T47D (cell line): Measurements from ENCODE around the gene UBA1.

Experiments
- DNase-seq, 2 experiments: peaks; one replicate each; pipeline versions ENCODE4 v3.0.0 to v3.0.0-alpha.2; 2011 to 2012; ENCODE audit warnings: low read depth in 1 of 2, low spot score in 1 of 2
- JUND ChIP-seq: IDR thresholded peaks from 2 replicates; pipeline ENCODE4 v1.6.1; 2012; ENCODE audit warnings: low read depth
- in situ Hi-C: cut with HindIII; loops from 2 replicates; pipeline ENCODE4 v1.10.0; 2016; ENCODE audit warnings: low sequenced_read_pairs, low pct_unique_long_range_greater_than_20kb

UBA1 gene

GRCh38 chrX:47214435-47215077, 20.9 kb downstream of the UBA1 start:
- DNase-seq = no peak
- in situ Hi-C loops = no loop called here
- no peak for TF ChIP-seq JUND

DNA sequence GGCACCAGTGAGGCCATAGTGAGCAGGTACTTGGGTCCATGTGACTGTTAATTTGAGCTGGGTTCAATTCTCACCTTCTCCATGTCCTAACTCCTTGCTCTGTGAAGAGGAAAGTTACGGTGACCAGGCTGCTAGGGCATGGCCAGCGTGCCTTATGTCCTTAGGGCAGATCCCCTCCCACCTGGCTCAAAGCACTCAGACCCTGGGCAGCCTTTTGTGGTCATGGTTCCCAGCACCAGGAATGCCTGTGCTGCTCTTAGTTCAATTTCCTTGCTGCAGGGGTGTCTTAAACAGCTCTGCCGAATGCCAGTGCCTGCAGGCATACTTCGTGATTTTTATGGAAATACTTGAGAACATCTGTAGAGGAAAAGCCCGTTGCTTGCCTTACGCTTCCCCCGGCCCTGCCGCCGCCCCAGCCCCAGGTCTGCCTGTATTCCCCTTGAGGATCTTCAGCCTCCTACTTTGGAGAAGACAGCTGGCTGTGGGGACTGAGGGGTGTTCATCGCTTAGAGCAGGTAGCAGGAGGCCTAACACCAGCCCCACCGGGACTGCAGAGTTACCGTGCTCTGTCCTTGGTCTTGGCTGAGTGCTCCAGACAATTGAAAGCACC, 21.8 kb downstream of the UBA1 start:
- no peak for TF ChIP-seq JUND
- no peak for DNase-seq
- in situ Hi-C loops = no loop called here

DNA sequence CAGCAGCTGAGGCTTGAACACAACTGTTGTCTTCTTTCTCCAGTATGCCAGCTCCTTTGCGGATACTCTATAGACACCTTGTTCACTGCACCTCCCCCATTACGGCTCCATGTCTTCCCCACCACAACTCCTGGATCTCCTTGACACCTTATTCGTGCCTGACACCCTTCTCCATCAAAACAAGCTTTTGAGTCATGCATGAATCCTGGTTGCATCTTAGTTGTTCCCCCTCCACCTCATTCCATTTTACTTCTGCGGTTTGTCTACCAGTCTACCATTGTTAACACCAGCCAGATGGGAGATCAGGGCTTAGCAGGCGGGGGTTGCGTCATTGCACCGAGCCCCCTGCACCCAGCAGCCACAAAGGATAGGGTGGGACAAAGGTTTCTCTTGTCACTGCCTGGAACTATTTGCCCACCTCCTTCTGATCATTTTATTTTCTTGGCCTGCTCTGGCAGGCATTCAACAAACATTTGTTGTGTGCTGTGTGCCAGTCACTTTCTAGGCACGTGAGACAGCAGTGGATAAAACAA, 22.8 kb downstream of the UBA1 start:
- no peak for TF ChIP-seq JUND
- in situ Hi-C loops = no loop called here
- no peak for DNase-seq

DNA sequence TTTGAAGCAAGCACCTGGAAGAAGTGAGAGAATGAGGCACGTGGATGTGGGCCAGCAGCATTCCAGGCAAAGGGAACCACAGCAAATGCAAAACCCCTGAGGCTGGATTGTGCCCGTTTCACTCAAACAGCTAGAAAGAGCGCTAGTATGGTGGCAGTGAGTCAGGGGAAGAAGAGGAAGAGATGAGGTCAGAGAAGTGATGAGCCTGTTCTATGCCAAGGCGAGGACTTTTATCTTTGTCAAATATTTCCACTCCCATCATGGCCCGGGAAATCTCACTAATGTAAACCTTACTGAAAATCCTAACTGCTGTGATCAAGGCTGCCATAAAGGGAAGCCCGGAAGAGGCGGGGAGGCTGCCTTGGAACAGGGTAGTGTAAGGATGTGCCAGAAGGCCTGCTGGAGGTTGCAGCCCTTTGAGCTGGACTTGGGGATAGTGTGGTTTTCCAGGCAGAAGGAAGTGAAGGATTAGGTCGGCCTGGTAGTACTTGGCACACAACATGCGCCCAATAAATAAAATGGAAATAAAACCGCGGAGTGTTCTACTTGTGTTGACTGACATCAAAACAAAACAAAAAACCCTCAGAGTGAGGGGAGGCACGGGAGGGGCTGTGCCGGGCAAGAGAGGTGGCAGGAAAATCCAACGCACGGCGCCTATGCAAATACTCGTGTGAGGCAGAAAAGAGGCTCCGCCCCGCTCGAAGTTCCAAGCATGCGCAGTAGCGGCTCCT, 23.7 kb downstream of the UBA1 start:
- TF ChIP-seq JUND = no peak
- DNase-seq = peak; percentile 17 to 87
- in situ Hi-C loops = no loop called here

- in situ Hi-C loops = no loop called here
Measured at GRCh38 chrX:47217852-47218279, 24.2 kb downstream of the UBA1 start.

DNA sequence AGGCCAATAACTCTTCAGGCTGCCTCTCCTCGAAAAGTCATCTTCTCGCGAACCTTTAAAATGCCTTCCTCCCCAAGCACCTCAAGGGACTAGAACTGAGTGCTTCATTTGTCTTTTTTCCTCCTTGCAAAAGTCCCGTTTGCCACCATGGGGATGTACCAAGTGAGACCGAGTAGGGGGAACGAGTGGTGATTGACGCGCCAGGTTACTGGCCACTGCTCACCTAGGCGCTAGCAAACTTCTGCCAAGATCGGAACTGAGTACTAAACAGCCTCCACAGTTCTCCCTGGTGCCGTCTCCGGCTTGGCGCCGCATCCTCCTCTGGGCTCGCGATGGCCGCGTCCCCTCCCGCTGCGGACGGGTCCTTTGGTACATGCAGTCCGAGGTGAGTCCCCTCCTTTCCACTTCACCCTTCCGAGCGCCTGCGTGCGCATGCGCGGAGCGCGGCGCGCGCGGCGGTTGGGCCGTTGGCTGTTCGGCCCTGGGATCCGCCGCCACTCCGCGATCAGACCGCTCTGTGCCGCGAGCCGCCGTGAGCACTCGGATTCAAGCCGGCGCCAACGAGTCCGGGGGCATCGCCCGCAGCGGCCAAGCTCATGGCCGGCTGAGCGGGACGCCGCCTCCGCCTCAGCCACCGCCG, 24.8 kb downstream of the UBA1 start, which contains the start of gene CDK16:
Gene CDK16 (plus strand): TSS at position 402 of the 640 bp plus-strand sequence. CDS start 4,877 bp downstream, outside the sequence.
- DNase-seq = peak; percentile 79 to 90
- TF ChIP-seq JUND = no peak
- in situ Hi-C loops = no loop called here

More at GRCh38 chrX:47217852-47218279, 24.2 kb downstream of the UBA1 start:
- peak; percentile 74 to 99 for DNase-seq
- TF ChIP-seq JUND = no peak

DNA sequence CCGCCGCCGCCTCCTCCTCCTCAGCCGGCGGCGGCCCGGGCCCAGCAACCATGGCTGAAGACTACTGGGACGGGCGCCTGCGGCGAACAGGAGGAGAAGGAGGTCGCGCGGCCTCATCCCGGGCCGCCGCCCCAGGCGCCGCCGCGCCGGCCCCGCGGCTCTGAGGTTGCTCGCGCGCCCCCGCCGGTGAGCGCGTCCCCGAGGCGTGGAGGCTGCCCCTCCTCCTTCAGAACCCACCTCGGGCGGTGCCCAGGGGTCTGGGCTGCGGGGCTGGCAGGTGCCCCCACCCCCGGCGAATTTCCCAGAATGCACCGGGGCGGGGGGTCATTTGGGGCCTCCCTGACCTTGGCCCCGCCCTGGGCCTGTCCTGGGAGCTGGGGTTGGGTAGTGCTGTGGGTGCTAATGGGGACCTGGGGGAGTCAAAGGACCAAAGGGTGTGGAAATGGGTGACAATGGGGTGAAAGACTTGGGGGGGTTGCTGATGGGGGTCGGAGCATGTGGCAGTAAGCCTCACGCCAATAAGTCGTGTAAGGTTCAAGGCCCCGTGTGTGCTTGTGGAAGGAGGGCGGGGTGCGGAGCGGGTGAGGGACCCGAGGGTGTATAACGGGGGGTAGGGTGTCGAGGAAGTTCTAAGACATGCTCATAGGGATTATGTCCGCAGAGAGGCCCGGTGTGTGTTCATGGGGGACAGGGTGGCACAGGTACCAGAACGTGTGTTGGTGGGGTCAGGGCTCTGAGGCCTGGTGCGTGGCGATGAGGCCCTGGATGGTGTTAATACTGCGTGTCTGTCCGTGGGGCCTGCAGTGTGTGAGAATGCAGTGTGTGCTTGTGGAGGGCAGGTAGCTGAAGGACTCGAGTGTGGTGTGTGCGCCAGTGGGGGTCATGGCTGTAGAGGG, 25.5 kb downstream of the UBA1 start:
- peak in 1 of 2 experiments; percentile 44 for DNase-seq
- in situ Hi-C loops = no loop called here
- no peak for TF ChIP-seq JUND

DNA sequence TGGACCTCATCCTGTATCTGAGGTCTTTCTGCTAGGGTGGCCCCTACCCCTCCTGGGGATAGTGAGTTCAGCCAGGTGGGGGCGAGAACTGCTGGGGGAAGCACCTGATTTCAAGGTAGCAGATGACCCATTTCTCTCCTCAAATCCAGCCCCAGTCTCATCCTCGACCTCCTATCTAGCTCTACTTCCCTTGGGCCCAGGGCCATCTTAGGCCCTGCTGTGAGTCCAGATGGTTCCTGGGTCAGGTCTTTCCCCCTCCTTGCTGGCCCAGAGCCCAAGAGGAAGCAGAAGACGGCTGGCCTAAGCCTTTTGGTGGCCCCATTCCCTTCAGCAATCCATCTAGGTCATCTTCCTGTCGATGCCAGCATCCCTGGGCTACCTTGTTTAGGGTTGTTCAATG, 28.1 kb downstream of the UBA1 start:
- TF ChIP-seq JUND = no peak
- no peak for DNase-seq
- in situ Hi-C loops = no loop called here

DNA sequence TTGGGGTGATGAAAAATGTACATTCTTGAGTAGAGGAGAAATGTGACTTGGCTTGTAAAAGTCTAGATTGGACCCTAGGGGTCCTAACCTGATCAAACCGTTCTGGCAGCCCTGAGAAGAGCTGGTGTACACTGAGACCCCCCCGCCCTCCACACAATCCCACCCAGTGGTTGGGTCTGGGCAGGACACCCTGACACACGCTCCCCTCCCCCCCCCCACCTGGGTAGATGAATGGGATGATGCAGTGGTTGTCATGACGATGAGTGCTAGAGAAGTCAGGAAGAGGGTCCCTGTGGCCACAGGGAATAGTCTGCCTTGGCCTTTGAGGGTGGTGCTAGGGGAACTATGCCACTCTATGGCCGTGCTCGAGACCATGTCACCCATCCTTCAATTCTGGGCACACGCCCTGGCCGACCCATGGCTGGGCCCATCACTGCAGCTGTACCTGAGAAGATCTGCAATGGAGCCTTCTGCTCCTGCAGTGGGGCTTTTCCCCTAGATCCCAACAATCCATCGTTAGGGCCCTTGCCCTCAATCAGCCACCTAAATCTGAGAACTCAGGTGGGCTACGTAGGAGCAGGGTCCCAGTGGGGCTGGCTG, 29.2 kb downstream of the UBA1 start:
- DNase-seq = no peak
- no peak for TF ChIP-seq JUND
- in situ Hi-C loops = no loop called here

GRCh38 chrX:47223476-47224250, 30.0 kb downstream of the UBA1 start:
- DNase-seq = no peak
- in situ Hi-C loops = no loop called here
- no peak for TF ChIP-seq JUND
